ENCODE data around the gene LAPTM5. TPM values are rescaled to one million over a fixed set of nuclear protein-coding genes. Genes with fewer than 3 reads are reported as not detected.

The LAPTM5 gene
- total and polyA plus RNA-seq, 2 of the 8 experiments (the other 6 are each of a cell fraction or from before 2014, with no cell fraction given), result 0.37 to 1.4 TPM

DNA sequence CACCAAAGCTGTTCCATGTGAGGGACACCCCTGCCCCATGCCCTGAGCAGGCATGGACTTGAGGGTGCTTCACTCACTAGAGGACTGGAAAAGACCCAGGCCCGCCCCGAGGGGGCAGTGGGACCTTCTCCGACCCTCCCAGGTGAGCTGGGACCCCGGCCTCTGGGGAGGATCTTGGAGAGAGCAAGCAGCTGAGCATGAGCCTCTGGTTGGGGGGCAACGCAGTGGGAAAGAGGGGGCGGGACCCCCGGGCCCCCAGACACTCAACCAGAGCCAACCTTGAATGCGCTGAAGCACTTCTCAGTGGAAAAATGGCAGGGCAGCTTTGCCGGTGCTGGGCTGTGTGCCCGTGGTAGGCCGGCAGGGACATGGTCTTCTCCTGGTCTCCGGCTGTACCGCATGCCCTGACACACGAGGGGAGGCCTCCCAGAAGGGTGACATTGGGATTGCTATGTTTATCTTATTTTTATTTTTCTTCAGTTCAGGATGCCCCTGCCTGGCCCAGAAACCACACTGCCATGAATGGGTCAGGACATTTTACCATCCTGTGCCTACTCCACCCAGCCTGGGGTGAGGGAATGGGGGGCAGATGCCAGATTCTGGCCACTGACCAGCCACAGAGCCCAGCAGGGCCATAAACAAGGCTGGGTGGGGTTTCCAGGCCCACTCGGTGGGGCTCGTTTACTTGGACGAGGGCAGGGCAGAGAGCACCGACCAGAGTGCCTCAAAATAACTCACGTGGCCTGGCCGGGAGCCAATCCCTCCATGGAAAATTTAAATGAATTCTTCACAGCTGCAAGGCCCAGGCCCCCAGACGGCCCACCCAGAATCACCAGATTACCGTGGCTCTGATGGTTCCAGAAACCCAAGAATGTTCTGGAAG, 17.2 kb upstream of the LAPTM5 start:
- H3K9ac ChIP-seq (replicated peaks in 1 of 4; ENCODE audit: extremely low read depth in 1 of 4, low read depth in 3 of 4, low read length in 3 of 4), result peak overlapping the region in 1 of 4 experiments; percentile 7; a peak in 1 of 7 replicates
- no peak overlapping the region for H4K91ac ChIP-seq (replicated peaks; ENCODE audit: insufficient read length, low read length)
- H2BK5ac ChIP-seq (ENCODE audit: low read depth, low read length), result no peak overlapping the region
- H3K4ac ChIP-seq (replicated peaks; ENCODE audit: insufficient read length, low read depth, low read length), result no peak overlapping the region
- no peak overlapping the region for H3K23ac ChIP-seq (ENCODE audit: insufficient read length)
- no peak overlapping the region for H2BK15ac ChIP-seq (ENCODE audit: low read length)
- no peak overlapping the region for H4K5ac ChIP-seq (ENCODE audit: insufficient read length, low read depth, low read length)
- H3K27ac ChIP-seq (ENCODE audit: low read depth, low read length), result no peak overlapping the region
- H2BK20ac ChIP-seq (ENCODE audit: low read length), result no peak overlapping the region
- H3K18ac ChIP-seq (ENCODE audit: extremely low read depth, low read length), result no peak overlapping the region
- ChIA-PET CTCF (ENCODE audit: partially characterized antibody) (interaction anchor here (1.6 to 51.2 kb wide), 3 partner anchors 26 to 136 kb away, joined by 6 to 1640 read pairs (median 13); partner anchors contain the start of genes LAPTM5 and MATN1), POLR2A (ENCODE audit: partially characterized antibody) (interaction anchor here (0.6 kb wide), 1 partner anchor 29 kb away, joined by 3 read pairs; no protein-coding TSS in a partner anchor)
- H3K27me3 ChIP-seq (replicated peaks in 1 of 4; ENCODE audit: control insufficient read depth in 3 of 4, extremely low read depth in 1 of 4, insufficient read depth in 3 of 4, low read length in 3 of 4), result no peaks in the 10 kb centered on the region
- no peak overlapping the region for H3K14ac ChIP-seq (ENCODE audit: insufficient read length)
- no peaks in the 10 kb centered on the region for H3K9me3 ChIP-seq (ENCODE audit: insufficient read depth in 2 of 2, low read depth in 1 of 2, low read length in 1 of 2)
- FAIRE-seq, result no peak
- H4K8ac ChIP-seq (ENCODE audit: extremely low read depth, insufficient read depth, low read length), result no peak overlapping the region
- no peaks in the 10 kb centered on the region for H3K79me1 ChIP-seq (ENCODE audit: low read depth, low read length)
- H2AK5ac ChIP-seq (ENCODE audit: low read depth, low read length), result no peak overlapping the region
- no peak overlapping the region for H2AFZ ChIP-seq (ENCODE audit: low read length)
- no peaks in the 10 kb centered on the region for H3K36me3 ChIP-seq (ENCODE audit: control insufficient read depth in 2 of 4, insufficient read depth in 4 of 4, low read length in 3 of 4)
- no peaks in the 10 kb centered on the region for H3K79me2 ChIP-seq (ENCODE audit: control insufficient read depth in 1 of 2, insufficient read depth in 2 of 2, low read length in 2 of 2)
- no peak overlapping the region for H2BK120ac ChIP-seq (replicated peaks; ENCODE audit: low read depth, low read length)
- H3K4me2 ChIP-seq (ENCODE audit: insufficient read depth in 1 of 2, low read depth in 2 of 2, low read length in 2 of 2), result no peak overlapping the region
- no peak overlapping the region for H3K56ac ChIP-seq (replicated peaks; ENCODE audit: insufficient read length, low read depth, low read length)
- no peak overlapping the region for H2BK12ac ChIP-seq (ENCODE audit: low read depth, low read length)
- no peaks in the 10 kb centered on the region; a peak in 1 of 7 replicates for H3K4me1 ChIP-seq (replicated peaks in 1 of 4; ENCODE audit: control insufficient read depth in 3 of 4, insufficient read depth in 4 of 4, low read length in 3 of 4)
- no peak for DNase-seq (ENCODE audit: low read depth in 1 of 2, low spot score in 2 of 2)
- WGBS, 2 experiments (ENCODE audit: extremely low coverage in 1 of 2, insufficient coverage in 1 of 2, insufficient read length in 1 of 2, insufficient replicate concordance in 2 of 2, low coverage in 1 of 2, low lambda C conversion rate in 2 of 2, missing lambda C conversion rate in 1 of 2), result 87% methylated on average over 22 of the region's 22 CpGs; no CpG with 5 or more reads in 1 of the 2 experiments
- no peaks in the 10 kb centered on the region for H4K20me1 ChIP-seq (replicated peaks in 1 of 2; ENCODE audit: control insufficient read depth in 1 of 2, insufficient read depth in 2 of 2, low read length in 2 of 2)
- H3K23me2 ChIP-seq (ENCODE audit: low read depth, low read length), result no peaks in the 10 kb centered on the region
- H3K4me3 ChIP-seq (ENCODE audit: extremely low read depth in 1 of 4, insufficient read depth in 2 of 4, low read depth in 3 of 4, low read length in 4 of 4), result no peak overlapping the region
- TF ChIP-seq BACH1 (IDR thresholded peaks at IDR 0.05; ENCODE audit: low read length), result no peak
- no peak for TF ChIP-seq KDM5A (IDR thresholded peaks at IDR 0.05; ENCODE audit: low read length)
- no peak for TF ChIP-seq JUND (IDR thresholded peaks at IDR 0.05; ENCODE audit: low read length)
- TF ChIP-seq POLR2A (IDR thresholded peaks at IDR 0.05; ENCODE audit: control extremely low read depth in 1 of 2, low read depth in 2 of 2, low read length in 2 of 2), result no peak
- TF ChIP-seq NRF1 (IDR thresholded peaks at IDR 0.05; ENCODE audit: low read depth, low read length), result no peak
